ENCODE data around the gene LAYN.
A peak's percentile ranks its signal among the peaks of the same experiment; 100 is the strongest.

Gene LAYN

DNA sequence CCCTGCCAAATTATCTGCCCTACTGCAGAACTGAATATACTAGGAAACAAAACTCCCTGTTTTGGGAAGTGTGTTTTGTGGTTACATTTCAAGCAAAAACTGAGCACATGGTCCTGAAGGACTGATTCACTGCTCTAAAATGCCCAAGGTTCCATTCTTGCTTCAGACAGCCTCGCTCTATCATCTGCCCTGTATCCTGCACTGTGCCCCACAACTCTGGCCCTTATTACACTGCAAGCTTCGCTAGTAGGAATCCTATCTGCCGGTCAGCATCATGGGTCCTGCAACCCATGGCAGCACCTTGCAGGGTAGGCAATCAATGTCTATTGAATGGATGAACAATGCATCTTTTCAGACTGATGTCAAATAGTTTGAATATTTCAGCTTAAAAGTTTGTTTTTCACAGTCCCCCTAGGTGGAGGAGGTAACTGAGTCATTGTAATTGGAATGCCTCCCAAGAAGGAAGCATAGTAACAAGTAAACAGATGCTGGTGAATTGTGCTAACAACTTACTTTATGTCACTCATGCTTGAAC, 21.3 kb downstream of the LAYN start:
- no peak for DNase-seq

DNA sequence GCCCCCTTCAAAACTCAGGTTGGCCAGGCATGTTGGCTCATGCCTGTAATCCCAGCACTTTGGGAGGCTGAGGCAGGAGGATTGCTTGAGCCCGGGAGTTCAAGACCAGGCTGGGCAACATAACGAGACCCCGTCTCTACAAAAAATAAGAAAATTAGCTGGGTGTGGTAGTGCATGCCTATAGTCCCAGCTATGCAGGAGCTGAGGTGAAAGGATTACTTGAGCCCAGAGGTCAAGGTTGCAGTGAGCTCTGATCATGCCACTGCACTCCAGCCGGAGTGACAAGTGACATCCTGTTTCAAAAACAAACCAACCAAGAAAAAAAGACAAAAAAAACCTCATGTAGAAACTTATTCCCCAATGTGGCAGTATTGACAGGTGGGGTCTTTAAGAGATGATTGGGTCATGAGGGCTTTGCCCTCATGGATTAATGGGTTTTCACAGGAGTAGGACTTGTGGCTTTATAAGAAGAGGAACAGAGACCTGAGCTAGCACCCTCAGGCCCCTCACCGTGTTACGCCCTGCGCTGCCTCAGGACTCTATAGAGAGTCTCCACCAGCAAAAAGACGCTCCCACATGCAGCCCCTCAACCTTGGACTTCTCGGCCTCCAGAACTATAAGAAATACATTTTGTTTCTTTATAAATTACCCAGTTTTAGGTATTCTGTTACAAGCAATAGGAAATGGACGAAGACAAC, 22.3 kb downstream of the LAYN start:
- DNase-seq: no peak

DNA sequence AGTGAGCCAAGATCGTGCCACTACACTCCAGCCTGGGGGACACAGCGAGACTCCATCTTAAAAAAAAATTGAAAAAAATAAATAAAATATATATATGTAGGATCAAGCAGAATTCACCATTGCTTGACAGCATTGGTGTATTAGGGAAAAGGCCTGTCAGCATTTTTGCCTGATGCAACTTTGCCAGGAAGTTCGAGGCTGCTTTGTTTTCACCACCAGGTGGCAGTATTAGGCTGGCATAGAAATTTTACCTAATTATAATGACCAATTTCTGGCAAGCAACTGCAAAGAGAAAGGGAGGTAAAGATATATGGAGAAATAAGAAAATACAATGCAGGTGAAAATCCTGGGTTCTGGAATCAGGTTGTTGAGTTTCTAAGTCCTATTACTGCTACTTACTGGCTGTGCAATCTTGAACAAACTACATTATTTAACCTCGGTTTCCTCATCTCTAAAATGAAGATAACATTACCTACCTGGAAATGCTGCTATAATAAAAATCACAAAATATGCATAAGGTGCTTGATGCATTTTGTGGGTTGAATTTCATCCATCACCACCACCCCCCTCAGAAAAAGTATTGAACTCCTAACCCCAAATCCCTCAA, 24.7 kb downstream of the LAYN start:
- DNase-seq: peak in 42 of 56 donors; percentile 2 to 81 (median 30)

DNA sequence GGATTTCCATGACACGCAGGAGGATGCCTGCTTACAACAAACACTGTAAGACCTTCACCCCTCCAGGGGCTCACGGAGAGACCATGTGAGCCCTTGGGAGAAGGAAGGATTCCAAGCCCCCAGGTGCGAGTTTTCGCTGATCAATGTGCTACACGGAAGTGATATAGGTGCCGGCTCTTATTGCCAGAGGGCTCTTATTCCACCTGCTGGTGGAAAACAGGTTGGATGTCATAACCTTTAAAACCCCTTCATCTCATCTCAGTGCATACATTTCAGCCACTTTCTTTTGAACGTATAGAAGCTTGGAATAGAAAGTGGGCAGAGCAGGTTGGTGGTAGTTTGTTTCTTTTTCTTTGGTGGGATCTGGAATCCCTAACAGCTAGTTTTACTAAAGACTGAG, 25.8 kb downstream of the LAYN start:
- no peak for DNase-seq

DNA sequence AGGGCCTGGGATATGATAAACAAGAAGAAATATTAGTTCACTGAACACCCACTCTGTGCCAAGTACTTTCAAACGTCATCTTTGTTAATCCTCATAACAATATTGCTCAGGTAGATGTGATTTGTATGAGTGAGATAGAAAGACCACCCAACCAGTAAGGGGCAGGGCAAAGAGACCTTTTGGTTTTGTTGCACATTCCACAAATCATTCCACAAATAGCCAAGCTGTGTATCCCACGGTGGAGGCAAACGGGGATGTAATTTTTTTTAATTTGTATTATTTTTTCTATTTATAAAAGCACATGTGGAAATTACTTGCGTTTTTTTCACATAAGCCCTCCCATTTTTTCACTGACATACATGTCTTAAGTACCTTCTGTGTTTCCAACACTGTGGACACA, 29.0 kb downstream of the LAYN start:
- DNase-seq: no peak

DNA sequence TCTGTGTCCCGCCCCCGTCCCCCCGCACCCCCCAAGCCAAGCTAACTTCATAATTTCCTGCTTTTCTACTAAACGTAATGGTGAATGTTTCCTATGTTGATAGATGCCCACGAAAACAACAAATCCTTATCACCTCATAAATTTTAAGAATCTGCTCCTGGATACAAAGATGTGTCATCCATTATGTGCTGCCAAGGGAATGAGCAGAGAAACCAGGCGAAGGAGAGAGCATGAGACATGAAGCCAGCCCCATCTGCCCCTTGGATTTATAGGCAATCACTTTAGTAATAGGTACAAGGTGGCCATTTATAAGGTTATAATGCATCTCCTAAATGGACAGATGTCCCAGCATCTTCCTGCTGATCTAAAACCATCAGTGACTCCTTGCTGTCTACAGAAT, 30.3 kb downstream of the LAYN start:
- no peak for DNase-seq

DNA sequence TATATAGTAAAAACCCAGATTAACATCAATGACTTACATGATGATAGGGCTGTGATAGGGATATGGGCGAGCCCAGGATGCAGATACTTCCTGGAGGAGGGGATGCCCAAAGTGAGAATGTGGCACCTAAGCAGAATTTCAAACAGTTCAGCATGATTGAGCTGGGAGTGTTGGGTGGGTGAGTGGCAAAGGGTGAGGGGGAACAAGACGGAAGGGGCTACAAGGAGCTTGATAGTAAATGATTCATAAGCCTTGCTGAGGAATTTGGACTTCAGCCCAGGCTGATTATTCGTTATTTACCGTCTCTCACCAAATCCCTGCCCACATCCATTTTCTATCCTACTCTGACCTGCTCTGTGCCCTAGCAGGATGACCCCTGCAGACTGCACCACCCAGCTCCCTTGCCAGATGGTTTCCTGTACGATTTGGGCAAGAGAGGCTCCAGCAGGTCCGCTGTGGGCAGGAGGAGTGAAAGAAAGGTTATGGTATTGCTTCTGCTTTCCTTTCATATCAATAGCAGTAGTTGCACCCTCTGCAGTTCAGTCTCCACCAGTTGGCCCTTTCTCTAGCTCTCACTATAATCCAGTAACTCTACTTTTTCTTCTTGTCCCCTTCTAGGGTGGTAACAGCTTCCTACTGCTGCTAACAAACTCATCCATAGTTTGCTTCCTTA, 31.4 kb downstream of the LAYN start:
- DNase-seq: no peak

DNA sequence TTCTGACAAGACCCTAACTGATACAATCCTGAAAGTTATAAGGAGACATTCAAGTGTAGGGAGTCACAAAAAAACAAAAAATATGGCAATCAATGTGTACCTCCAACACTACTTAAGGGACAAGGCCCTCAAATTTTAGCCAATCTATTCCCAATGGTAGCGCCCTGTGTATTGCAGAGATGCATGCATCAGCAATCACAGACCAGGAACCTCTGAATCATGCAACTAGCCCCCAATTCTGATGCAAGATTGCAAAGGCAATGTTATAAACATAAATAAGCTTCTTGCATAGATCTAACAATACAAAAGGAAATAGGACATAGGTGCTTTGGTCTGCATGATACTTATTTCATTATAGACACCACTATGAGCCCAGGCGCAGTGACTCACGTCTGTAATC, 32.1 kb downstream of the LAYN start:
- DNase-seq: no peak

DNA sequence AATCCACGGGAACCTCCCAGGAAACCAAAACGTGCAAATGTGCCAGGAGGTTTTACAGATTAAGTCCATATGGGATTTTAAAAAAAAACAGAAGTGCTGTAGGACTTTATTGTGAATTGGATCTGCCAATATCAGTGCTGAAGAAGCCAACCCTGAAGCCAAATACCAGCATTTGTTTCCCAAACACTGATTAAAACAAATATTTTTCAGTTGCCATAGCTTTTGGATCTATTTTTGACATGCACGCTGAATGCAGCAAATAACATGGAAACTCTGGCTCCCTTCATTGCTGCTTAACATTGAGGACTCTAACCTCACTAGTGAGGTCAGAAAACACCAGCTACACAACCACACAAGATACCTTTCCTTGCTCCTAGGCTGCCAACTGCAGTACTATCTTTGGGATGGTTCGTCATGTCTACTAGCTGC, 33.3 kb downstream of the LAYN start:
- no peak for DNase-seq

DNA sequence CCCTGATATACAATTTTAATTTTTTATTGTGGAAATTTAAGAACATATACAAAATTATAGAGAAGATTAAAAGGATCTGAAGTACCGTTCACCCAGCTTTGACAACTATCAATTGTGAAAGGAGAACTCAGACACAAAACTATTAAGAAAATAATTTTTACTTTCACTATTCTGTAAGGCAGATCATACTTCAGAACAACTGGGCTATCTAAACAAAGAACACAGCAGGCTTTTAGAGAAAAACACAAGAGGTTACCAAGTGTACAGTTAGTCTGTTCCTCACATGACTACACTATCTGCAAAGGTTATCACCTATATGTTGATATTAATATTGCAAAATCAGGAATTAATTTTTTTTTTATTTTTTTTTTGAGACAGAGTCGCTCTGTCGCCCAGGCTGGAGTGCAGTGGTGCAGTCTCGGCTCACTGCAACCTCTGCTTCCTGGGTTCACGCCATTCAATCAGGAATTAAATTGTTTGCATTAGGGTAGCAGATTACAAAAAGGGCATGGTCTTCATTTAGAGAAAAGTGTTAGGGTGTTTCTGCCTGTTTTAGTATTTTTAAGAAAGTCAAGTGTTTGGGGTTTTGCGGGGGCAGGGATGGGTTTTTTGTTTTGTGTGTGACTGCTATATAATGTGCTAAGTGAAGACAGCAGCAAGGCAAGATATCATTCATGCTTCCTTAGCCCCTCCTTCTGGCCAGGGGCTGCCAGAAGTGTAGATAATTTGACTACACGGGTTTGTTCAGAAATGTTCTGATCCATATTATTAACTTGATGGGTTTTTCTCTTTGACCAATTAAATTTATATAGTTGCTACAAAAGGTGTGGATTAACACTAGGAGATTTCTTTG, 34.1 kb downstream of the LAYN start:
- no peak for DNase-seq

DNA sequence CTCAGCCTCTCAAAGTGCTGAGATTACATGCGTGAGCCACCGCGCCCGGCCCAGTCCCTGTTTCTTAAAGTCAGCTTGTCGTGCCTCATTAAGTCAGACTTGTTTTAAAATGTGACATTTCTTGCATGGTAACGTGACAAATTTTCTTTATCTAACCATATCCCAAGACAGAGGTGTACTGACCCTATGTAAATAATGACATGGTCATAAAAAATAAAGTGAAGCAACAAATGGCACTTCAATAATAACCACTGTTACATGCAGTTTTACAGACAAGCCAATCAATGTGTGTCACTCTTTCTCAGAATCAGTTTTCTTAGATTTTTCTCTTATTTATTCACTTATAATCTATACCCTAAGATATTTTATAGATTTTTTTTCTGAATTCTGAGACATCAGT, 35.2 kb downstream of the LAYN start:
- DNase-seq: no peak

DNA sequence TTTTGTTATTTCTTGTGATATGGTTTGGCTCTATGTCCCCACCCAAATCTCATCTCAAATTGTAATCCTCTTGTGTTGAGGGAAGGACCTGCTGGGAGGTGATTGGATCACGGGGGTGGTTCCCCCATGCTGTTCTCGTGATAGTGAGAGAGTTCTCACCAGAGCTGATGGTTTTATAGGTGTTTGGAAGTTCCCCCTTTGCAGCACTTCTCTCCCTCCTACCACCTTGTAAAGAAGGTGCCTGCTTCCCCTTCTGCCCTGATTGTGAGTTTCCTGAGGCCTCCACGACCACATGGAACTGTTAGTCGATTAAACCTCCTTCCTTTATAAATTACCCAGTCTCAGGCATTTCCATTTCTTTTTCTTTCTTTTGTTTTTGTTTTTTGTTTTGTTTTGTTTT, 37.3 kb downstream of the LAYN start:
- DNase-seq: no peak

DNA sequence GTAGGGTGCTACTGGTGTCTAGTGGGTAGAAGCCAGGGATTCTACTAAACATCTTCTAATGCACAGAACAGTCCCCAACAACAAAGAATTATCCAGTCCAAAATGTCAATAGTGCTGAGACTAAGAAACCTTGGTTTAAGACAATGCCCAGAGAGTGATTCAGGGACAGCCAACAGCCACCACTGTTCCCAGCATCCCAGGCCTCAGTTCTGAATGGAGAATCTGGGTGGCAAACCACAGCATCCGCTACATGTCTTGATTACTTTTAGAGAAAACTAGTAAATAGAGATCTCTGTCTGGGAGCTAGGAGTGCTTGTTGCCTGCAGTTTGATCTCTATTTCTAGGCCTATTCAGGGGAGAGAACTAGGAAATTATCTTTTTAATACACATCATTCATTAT, 40.8 kb downstream of the LAYN start:
- no peak for DNase-seq

DNA sequence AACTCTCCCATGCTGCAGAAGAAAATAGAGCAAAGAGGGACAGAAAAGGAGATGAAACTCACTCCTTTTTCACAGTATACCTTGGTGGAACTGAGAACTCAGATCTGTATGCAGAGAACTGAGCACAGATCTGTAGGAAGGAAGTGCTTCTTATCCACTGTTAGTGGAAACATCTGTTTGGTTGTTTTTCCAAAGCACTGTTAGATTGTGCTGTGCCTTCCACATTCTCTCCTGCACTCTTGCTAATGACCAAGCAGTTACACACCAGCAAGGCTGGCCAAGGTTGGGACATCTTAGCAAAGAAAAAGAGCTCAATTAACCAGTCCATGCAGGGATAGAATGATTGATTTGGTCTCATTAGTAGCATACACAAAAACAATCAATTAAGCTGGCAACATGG, 41.6 kb downstream of the LAYN start:
- DNase-seq: no peak

DNA sequence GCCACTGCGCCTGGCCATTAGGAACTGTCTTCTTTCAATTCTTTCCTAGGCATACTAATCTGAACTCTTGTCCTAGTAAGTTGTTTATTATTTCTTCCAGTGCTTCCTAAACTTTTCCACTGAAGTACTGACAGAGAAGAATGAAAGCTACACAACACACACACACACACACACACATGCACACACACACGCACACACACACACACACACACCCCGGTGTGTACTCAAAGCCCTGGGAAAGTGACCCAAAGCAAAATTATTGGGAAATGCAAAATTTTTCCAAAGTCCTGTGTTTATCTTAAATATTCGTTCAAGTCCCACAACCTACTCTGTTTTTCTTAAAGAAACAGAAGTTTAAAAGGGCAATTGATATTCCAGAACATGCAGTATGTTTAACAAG, 42.4 kb downstream of the LAYN start:
- no peak for DNase-seq

DNA sequence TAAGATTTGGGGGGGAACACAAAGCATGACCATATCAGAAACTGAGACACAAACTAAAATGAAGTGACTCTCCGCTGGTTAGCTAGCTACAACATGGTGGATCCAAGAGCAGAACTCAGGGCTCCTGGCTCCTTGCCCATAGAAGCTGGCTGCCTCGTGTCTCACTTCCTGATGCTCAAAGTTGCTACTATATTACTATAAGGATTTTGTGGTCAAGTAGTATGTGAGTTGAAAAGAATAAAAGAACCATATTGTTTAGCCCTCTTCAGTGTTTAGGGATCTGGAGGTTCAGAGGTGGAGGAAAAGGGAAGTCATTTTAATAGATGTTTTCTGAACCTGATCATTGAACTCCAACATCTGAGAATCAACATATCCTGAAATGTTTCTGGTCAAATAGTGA, 44.9 kb downstream of the LAYN start:
- no peak for DNase-seq

DNA sequence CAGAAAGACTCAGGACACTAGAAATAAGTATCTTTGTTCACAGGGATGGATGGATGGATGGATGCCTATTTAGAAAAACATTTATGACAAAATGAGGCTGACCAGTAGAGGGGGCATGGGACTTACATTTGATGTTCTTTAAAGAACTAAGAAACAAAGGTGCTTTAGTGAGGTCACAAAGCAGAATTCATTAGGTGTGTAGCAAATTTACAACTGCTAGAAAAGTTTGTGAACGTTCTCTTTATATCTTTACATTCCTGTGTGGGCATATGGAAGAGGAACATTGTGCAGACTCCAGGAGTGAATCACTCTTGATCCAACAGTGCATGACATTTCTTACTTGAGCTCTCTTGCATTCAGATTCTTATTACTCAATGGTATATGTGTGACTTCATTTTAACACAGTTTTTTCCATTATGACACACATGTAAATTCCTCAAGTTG, 45.9 kb downstream of the LAYN start:
- DNase-seq: peak in 2 of 56 donors; percentile 6 to 22

DNA sequence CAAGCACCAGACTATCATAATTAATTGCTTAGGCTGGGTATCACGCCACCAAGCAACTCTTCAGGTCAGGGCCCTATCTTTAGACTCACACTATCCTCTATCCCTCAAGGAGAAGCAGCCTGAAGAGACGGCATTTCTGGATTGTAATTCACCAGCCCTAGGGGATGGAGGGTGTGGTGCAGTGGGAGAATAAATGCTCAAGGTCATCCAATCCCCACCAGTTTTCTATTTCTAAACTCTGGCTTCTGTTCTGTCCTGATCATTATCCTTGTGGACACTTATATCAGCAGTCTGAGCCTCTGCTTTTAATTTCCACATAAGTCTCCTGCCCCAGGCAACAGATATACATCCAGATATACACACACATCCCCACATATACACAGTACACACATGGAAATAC, 48.6 kb downstream of the LAYN start:
- DNase-seq: no peak

DNA sequence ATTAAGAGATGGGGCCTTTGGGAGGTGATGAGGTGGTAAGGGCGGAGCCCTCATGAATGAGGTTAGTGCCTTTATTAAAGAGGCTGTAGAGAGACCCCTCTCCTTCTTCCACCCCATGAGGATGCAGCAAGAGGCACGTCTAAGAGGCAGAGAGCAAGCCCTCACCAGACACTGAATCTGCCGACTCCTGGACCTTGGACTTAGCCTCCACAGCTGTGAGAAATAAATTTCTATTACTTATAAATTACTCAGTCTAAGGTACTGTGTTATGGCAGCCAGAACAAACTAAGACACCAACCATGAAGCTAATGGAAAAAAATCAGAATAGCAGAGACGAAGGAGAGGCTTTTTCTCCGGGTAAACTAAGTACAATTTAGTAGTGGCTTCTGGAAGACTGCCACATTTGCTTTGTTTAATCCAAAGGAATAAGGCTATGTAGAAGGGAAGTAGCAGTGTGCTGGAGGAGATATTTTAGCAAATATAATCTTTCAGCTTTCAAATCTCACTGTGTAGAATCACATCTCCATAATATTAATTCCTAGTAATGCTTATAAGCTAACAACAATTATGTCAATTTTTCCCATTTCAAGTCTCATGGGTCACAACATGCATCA, 49.5 kb downstream of the LAYN start:
- no peak for DNase-seq

DNA sequence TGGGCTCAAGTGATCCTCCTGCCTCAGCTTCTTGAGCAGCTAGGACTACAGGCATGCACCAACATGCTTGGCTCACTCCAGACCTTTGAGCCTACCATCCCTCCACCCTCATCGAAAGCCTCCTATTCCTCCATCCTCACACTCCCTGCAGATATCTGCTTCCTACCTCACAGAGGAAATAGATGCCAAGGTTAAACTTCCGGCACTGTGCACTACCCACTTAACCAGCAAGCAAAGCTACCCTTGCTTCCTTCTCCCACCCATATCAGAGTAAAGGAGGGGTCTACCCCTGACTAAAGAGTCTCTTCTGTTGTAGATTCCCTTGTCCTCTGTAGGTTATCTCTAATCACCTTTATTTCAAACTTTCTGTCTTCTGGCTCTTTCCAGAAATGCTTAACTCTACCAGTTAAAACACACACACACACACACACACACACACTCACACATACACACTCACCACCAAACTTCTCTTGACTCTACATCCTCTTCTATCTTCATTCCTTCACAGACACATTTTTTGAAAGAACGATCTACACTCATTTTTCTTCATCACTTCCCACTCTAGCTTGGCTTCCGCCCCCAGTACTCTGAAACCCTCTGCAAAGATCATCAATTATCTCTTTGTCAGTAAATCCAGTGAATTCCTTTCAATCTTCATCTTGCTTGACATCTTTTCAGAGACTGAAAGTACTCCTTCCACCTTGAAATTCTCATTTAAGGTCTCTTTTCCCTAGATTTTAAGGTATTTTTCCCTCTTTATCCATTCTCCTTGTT, 50.9 kb downstream of the LAYN start:
- DNase-seq: peak in 3 of 56 donors; percentile 3 to 10 (median 8)

Measured in nucleus accumbens (tissue), 56 donors.